ENCODE measurements around the gene PARD6B.

PARD6B gene

DNA sequence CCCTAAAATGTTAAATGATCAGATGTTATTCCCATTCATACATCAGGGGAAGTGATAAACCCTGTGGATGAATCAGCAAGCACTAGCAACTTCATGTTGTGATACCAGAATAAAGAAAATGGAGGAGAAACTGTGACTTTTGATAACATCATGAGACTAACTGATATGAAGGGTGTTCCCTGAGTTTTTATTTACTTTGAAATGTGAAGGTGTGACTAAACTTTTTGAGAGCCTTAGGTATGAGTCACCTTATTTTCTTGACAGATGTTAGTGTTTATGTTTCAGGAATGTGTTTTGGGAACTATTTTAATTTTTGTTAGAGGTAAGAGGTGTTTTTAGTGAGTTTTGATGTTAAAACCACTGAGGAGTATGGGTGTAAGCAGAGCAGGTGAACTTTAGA is 4.4 kb downstream of the PARD6B start:
- H3K4me1 ChIP-seq (ENCODE audit: control insufficient read depth, insufficient read depth, low read length) = peaks cover 12% of the 10 kb centered on the region
- no peaks in the 10 kb centered on the region for H3K27me3 ChIP-seq (replicated peaks; ENCODE audit: control insufficient read depth, insufficient read depth, low read length)
- H3K9ac ChIP-seq (ENCODE audit: low read length) = no peak overlapping the region
- H3K4me3 ChIP-seq (ENCODE audit: low read length) = no peak overlapping the region
- H3K36me3 ChIP-seq (ENCODE audit: control insufficient read depth, insufficient read depth, low read length, severe bottlenecking) = no peaks in the 10 kb centered on the region
- no peak for DNase-seq (ENCODE audit: low read depth)
- no peaks in the 10 kb centered on the region for H3K9me3 ChIP-seq (ENCODE audit: control insufficient read depth, low read length)

GRCh38 chr20:50737352-50737751 is 6.0 kb downstream of the PARD6B start:
- no peak overlapping the region for H3K4me3 ChIP-seq (ENCODE audit: low read length)
- no peaks in the 10 kb centered on the region for H3K36me3 ChIP-seq (ENCODE audit: control insufficient read depth, insufficient read depth, low read length, severe bottlenecking)
- peaks cover 6% of the 10 kb centered on the region for H3K4me1 ChIP-seq (ENCODE audit: control insufficient read depth, insufficient read depth, low read length)
- no peaks in the 10 kb centered on the region for H3K27me3 ChIP-seq (replicated peaks; ENCODE audit: control insufficient read depth, insufficient read depth, low read length)
- no peak for DNase-seq (ENCODE audit: low read depth)
- H3K9ac ChIP-seq (ENCODE audit: low read length) = no peak overlapping the region
- H3K9me3 ChIP-seq (ENCODE audit: control insufficient read depth, low read length) = no peaks in the 10 kb centered on the region

DNA sequence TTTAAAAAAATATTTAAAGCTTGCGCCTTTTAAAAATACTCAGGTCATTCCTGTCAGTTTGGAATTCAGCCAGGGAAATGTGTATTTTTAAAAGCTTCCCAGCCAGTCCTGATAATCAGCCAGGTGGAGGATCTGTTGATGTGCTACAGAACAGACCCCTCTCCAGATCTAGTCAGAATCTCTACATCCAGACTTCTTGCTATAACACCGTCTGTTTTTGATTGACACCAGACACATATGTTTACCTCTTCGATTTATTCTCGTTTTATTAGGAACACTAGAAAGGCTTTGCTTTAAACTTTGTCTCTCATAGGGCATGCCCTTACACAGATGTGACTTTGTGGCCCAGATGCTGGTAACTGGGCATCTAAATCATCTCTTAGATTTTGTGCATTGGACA is 11.7 kb downstream of the PARD6B start:
- DNase-seq (ENCODE audit: low read depth) = no peak
- Histone ChIP-seq H3K4me1 (ENCODE audit: control insufficient read depth, insufficient read depth, low read length) (peaks cover 39% of the 10 kb centered on the region), H3K36me3 (ENCODE audit: control insufficient read depth, insufficient read depth, low read length, severe bottlenecking) (no peaks in the 10 kb centered on the region), H3K4me3 (ENCODE audit: low read length) (no peak overlapping the region), H3K27me3 (replicated peaks; ENCODE audit: control insufficient read depth, insufficient read depth, low read length) (no peaks in the 10 kb centered on the region), H3K9me3 (ENCODE audit: control insufficient read depth, low read length) (no peaks in the 10 kb centered on the region), H3K9ac (ENCODE audit: low read length) (no peak overlapping the region)

- H3K9ac ChIP-seq (ENCODE audit: low read length) = peak overlapping the region; percentile 76
- H3K9me3 ChIP-seq (ENCODE audit: control insufficient read depth, low read length) = no peaks in the 10 kb centered on the region
- H3K27me3 ChIP-seq (replicated peaks; ENCODE audit: control insufficient read depth, insufficient read depth, low read length) = no peaks in the 10 kb centered on the region
- H3K4me3 ChIP-seq (ENCODE audit: low read length) = peak overlapping the region; percentile 61
- H3K4me1 ChIP-seq (ENCODE audit: control insufficient read depth, insufficient read depth, low read length) = peaks cover 40% of the 10 kb centered on the region
- peak; percentile 95 for DNase-seq (ENCODE audit: low read depth)
- no peaks in the 10 kb centered on the region for H3K36me3 ChIP-seq (ENCODE audit: control insufficient read depth, insufficient read depth, low read length, severe bottlenecking)
These were observed 12.9 kb downstream of the PARD6B start for GRCh38 chr20:50744143-50744792.

- no peak for DNase-seq (ENCODE audit: low read depth)
- Histone ChIP-seq H3K27me3 (replicated peaks; ENCODE audit: control insufficient read depth, insufficient read depth, low read length) (no peaks in the 10 kb centered on the region), H3K4me3 (ENCODE audit: low read length) (no peak overlapping the region), H3K9me3 (ENCODE audit: control insufficient read depth, low read length) (no peaks in the 10 kb centered on the region), H3K9ac (ENCODE audit: low read length) (peak overlapping the region; percentile 47), H3K36me3 (ENCODE audit: control insufficient read depth, insufficient read depth, low read length, severe bottlenecking) (no peaks in the 10 kb centered on the region), H3K4me1 (ENCODE audit: control insufficient read depth, insufficient read depth, low read length) (peaks cover 40% of the 10 kb centered on the region)
These were observed 14.3 kb downstream of the PARD6B start for GRCh38 chr20:50745634-50746137.

DNA sequence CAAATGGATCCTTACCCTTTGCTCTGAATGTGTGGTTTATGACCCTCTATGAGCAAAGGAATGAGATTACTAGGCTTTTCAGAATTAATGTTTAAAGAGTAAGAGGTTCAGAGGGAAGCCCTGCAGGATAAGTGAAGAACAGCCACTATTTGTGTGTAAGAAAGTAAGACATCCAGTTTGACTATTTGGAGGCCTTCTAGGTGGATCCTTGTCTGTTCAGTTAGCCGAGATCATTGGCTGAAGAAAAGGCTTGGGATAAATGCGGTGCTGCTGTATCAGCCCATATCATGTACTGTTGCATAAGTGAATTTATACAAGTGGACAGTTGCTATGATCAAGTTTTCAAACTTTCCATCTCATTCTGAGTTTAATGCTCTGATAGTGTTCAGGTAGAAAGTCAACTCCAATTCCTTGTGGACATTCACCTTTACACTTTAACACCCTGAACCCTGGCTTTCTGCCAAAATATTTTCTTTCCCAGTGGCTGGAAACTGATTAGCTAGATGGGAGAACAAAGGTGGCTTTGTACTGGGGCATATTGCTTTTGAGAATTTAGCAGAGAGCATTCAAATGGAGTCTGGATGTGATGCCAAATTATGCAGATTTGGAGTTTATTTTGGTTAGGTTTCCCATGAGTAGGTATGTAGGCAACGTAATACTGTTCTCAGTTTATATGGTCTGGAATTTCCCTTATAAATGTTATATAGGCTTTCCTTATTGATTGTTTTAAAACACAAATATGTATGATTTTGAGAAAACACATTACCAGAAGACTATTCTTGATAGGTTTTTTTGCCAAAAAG is 15.0 kb downstream of the PARD6B start:
- Histone ChIP-seq H3K9me3 (ENCODE audit: control insufficient read depth, low read length) (no peaks in the 10 kb centered on the region), H3K27me3 (replicated peaks; ENCODE audit: control insufficient read depth, insufficient read depth, low read length) (no peaks in the 10 kb centered on the region), H3K36me3 (ENCODE audit: control insufficient read depth, insufficient read depth, low read length, severe bottlenecking) (no peaks in the 10 kb centered on the region), H3K9ac (ENCODE audit: low read length) (peak overlapping the region; percentile 47), H3K4me3 (ENCODE audit: low read length) (no peak overlapping the region), H3K4me1 (ENCODE audit: control insufficient read depth, insufficient read depth, low read length) (peaks cover 40% of the 10 kb centered on the region)
- no peak for DNase-seq (ENCODE audit: low read depth)

DNA sequence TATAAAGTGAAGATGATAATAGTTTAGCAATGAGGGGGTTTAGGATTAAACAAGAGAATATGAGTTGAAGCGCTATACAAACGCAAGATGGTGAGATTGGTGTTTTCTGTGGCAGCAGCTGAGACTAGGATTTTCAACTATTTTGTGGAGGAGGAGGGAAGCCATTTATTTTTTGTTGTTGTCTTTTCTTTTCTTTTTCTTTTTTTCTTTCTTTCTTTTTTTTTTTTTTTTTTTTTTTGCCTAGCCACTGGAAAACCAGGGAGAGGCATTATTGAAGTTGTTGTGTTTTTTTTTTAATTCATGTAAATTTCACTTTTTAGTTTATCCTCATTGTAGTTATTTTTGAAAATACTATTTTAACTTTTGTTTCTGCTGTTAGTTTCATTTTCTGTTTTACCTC is 15.9 kb downstream of the PARD6B start:
- Histone ChIP-seq H3K27me3 (replicated peaks; ENCODE audit: control insufficient read depth, insufficient read depth, low read length) (no peaks in the 10 kb centered on the region), H3K4me1 (ENCODE audit: control insufficient read depth, insufficient read depth, low read length) (peaks cover 40% of the 10 kb centered on the region), H3K36me3 (ENCODE audit: control insufficient read depth, insufficient read depth, low read length, severe bottlenecking) (no peaks in the 10 kb centered on the region), H3K4me3 (ENCODE audit: low read length) (peak overlapping the region; percentile 67), H3K9me3 (ENCODE audit: control insufficient read depth, low read length) (no peaks in the 10 kb centered on the region), H3K9ac (ENCODE audit: low read length) (peak overlapping the region; percentile 56)
- no peak for DNase-seq (ENCODE audit: low read depth)

DNA sequence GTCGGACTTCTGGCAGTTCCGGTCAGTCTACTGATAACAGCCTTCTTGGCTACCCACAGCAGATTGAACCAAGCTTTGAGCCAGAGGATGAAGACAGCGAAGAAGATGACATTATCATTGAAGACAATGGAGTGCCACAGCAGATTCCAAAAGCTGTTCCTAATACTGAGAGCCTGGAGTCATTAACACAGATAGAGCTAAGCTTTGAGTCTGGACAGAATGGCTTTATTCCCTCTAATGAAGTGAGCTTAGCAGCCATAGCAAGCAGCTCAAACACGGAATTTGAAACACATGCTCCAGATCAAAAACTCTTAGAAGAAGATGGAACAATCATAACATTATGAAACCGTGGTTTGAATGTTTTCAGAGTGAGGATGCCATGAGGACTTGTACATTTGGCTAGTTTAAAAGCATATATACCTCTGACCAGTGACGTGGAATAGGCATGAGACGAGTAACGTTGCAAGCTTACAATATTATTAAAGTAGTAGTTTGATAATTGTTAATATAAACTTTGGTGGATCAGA is 18.8 kb downstream of the PARD6B start:
- peak; percentile 64 for DNase-seq (ENCODE audit: low read depth)
- Histone ChIP-seq H3K4me1 (ENCODE audit: control insufficient read depth, insufficient read depth, low read length) (peaks cover 28% of the 10 kb centered on the region), H3K27me3 (replicated peaks; ENCODE audit: control insufficient read depth, insufficient read depth, low read length) (no peaks in the 10 kb centered on the region), H3K9me3 (ENCODE audit: control insufficient read depth, low read length) (no peaks in the 10 kb centered on the region), H3K9ac (ENCODE audit: low read length) (no peak overlapping the region), H3K36me3 (ENCODE audit: control insufficient read depth, insufficient read depth, low read length, severe bottlenecking) (no peaks in the 10 kb centered on the region), H3K4me3 (ENCODE audit: low read length) (no peak overlapping the region)

- Histone ChIP-seq H3K36me3 (ENCODE audit: control insufficient read depth, insufficient read depth, low read length, severe bottlenecking) (no peaks in the 10 kb centered on the region), H3K9me3 (ENCODE audit: control insufficient read depth, low read length) (no peaks in the 10 kb centered on the region), H3K9ac (ENCODE audit: low read length) (no peak overlapping the region), H3K4me1 (ENCODE audit: control insufficient read depth, insufficient read depth, low read length) (peaks cover under 1% of the 10 kb centered on the region), H3K27me3 (replicated peaks; ENCODE audit: control insufficient read depth, insufficient read depth, low read length) (no peaks in the 10 kb centered on the region), H3K4me3 (ENCODE audit: low read length) (no peak overlapping the region)
- DNase-seq (ENCODE audit: low read depth) = no peak
These were observed 21.8 kb downstream of the PARD6B start for GRCh38 chr20:50753152-50753551.

GRCh38 chr20:50754420-50754819 is 23.0 kb downstream of the PARD6B start:
- Histone ChIP-seq H3K27me3 (replicated peaks; ENCODE audit: control insufficient read depth, insufficient read depth, low read length) (no peaks in the 10 kb centered on the region), H3K4me1 (ENCODE audit: control insufficient read depth, insufficient read depth, low read length) (no peaks in the 10 kb centered on the region), H3K36me3 (ENCODE audit: control insufficient read depth, insufficient read depth, low read length, severe bottlenecking) (no peaks in the 10 kb centered on the region), H3K9ac (ENCODE audit: low read length) (no peak overlapping the region), H3K9me3 (ENCODE audit: control insufficient read depth, low read length) (no peaks in the 10 kb centered on the region), H3K4me3 (ENCODE audit: low read length) (no peak overlapping the region)
- DNase-seq (ENCODE audit: low read depth) = no peak

DNA sequence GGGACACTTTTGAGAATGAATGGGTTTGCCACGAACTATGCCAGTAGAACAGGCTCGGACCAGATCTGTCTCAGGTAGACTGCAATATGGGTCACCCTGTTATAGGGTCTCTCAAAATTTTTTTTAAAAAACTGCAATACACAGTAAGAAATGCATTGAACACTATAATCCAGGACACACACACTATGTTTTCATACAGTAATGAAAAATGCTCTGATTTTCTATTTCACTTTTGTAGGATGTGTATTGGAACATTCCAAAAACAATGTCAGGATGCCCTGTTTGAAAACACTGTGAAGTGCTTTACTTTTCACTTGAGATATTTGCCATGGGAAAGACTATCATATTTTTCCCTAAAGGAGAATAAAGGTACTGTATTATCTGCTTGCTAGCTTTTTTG is 25.1 kb downstream of the PARD6B start:
- Histone ChIP-seq H3K4me3 (ENCODE audit: low read length) (no peak overlapping the region), H3K9ac (ENCODE audit: low read length) (no peak overlapping the region), H3K27me3 (replicated peaks; ENCODE audit: control insufficient read depth, insufficient read depth, low read length) (no peaks in the 10 kb centered on the region), H3K4me1 (ENCODE audit: control insufficient read depth, insufficient read depth, low read length) (peaks cover 3% of the 10 kb centered on the region), H3K36me3 (ENCODE audit: control insufficient read depth, insufficient read depth, low read length, severe bottlenecking) (no peaks in the 10 kb centered on the region), H3K9me3 (ENCODE audit: control insufficient read depth, low read length) (no peaks in the 10 kb centered on the region)
- no peak for DNase-seq (ENCODE audit: low read depth)
